ENCODE data around the gene MTCH2.

DNA sequence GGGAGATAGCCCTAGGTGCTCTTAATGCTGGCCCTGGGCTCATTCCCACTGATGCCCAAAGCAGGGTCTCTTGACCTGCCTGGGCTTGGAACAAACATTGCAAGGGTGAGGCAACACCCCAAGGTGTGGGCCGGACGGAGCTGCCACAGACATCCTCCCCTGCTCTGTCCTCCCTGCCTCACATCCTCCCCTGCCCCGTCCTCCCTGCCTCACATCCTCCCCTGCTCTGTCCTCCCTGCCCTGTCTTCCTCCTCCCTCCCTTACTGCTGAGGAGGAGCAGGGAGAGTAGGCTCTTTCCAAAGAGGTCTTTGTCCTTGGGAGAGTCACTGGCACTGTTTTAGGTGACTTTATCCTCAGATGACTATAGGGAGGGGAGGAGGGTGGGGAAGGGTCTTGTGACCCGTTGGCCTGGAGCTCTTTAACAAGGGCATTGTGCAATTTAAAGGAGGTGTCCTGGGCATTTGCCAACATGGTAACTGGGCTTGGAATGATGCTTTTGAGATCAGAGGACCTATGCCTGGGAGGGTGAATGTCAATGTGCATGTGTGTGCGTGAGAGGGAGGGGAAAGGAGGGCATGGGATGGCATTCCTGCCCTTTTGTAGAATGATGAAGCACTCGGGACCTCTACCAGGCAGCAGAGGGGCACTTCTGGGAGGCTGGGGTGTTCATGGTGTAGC is 55.2 kb downstream of the MTCH2 start:
- no peak for TF ChIP-seq POLR2A (IDR thresholded peaks at IDR 0.05; ENCODE audit: low read depth, low read length)
- no peak for TF ChIP-seq POLR2AphosphoS5 (IDR thresholded peaks at IDR 0.05; ENCODE audit: low read depth, low read length)
- no peak for TF ChIP-seq TAF1 (IDR thresholded peaks at IDR 0.05; ENCODE audit: borderline replicate concordance, low read depth, low read length)

Measured in GM12892 (cell line).